Fibroblast of lung (primary cell): ENCODE measurements around the gene LSS.

ENCODE experiments used
- CTCF ChIP-seq, 2 donors: IDR thresholded peaks in 1 of 2; conservative IDR thresholded peaks in 1 of 2; 1 replicate in 1 of 2; 2 replicates in 1 of 2; pipeline ENCODE4 v1.5.1; 2011 to 2012; ENCODE audit warnings: low read length in 2 of 2, control low read depth in 1 of 2, inconsistent platforms in 1 of 2, low read depth in 1 of 2, mild to moderate bottlenecking in 1 of 2
- EZH2 ChIP-seq: IDR thresholded peaks from 2 replicates; pipeline ENCODE4 v1.5.1; 2012; ENCODE audit warnings: low read length, control low read depth, mild to moderate bottlenecking; ENCODE audit errors: missing control alignments

GRCh38 chr21:46226146-46226545, 2.4 kb downstream of the LSS start:
- no peak for TF ChIP-seq CTCF (conservative IDR thresholded peaks at IDR 0.05 in 1 of 2, IDR thresholded peaks at IDR 0.05 in 1 of 2; ENCODE audit: low read depth in 1 of 2, low read length in 2 of 2)
- TF ChIP-seq EZH2, result no peak
